Gastroesophageal sphincter (tissue), 4 donors: ENCODE measurements around the gene CEP131. TPM values are rescaled to one million over a fixed set of nuclear protein-coding genes. Genes with fewer than 3 reads are reported as not detected.

ENCODE experiments used
- ATAC-seq: fragments of 150-250 bp; one replicate; pipeline ENCODE4 v1.9.1; 2016; ENCODE audit warnings: mild to moderate bottlenecking, moderate library complexity
- H3K27ac ChIP-seq, 4 donors: fragments of 200-600 bp; sonication (generic) in 3 of 4; 1 replicate in 3 of 4; 2 replicates in 1 of 4; pipeline ENCODE4 v1.5.1; 2016 to 2019
- H3K27me3 ChIP-seq: fragments of 200-600 bp; sonication (generic); one replicate; pipeline ENCODE4 v1.5.1; 2019
- H3K36me3 ChIP-seq, 2 donors: fragments of 200-600 bp; sonication (generic); one replicate each; pipeline ENCODE4 v1.5.1; 2019; ENCODE audit warnings: control low read depth in 1 of 2
- H3K4me1 ChIP-seq, 3 donors: fragments of 200-600 bp; sonication (generic); 1 replicate in 2 of 3; 2 replicates in 1 of 3; pipeline ENCODE4 v1.5.1; 2016 to 2019; ENCODE audit warnings: control low read depth in 2 of 3
- H3K4me3 ChIP-seq, 2 donors: fragments of 200-600 bp; sonication (generic); one replicate each; pipeline ENCODE4 v1.5.1; 2019; ENCODE audit warnings: mild to moderate bottlenecking in 1 of 2, moderate library complexity in 1 of 2
- H3K9me3 ChIP-seq, 3 donors: fragments of 200-600 bp; sonication (generic); one replicate each; pipeline ENCODE4 v1.5.1; 2017 to 2019; ENCODE audit warnings: control low read depth in 2 of 3
- EP300 ChIP-seq: sonication (generic); formaldehyde crosslinking; IDR thresholded peaks from one replicate; pipeline ENCODE4 v1.6.1; 2017; ENCODE audit warnings: antibody characterized with exemption, mild to moderate bottlenecking
- POLR2A ChIP-seq, 2 donors: fragments of 450-650 bp; IDR thresholded peaks; one replicate each; pipeline ENCODE4 v1.6.1; 2017; ENCODE audit warnings: antibody characterized with exemption in 2 of 2, mild to moderate bottlenecking in 2 of 2, moderate library complexity in 1 of 2
- POLR2AphosphoS5 ChIP-seq: sonication (generic); formaldehyde crosslinking; IDR thresholded peaks from one replicate; pipeline ENCODE4 v1.6.1; 2017; ENCODE audit warnings: antibody characterized with exemption
- WGBS, 2 donors: methylation state at CpG; one replicate each; pipeline ENCODE4 v1.1.5; 2018; ENCODE audit warnings: low coverage in 1 of 2; 5-methylcytosine and 5-hydroxymethylcytosine counted together
- total RNA-seq, 4 donors: library from RNA; depleted of rRNA; stranded (reverse); fragments of >200 nt; gene quantifications; one replicate each; pipeline ENCODE4 v1.1.0, GENCODE V29; 2016
- TF ChIP-seq, protein P1 (sequence below), 4 experiments: fragments of 200-600 bp in 2 of 4; fragments of 450-650 bp in 2 of 4; sonication (generic) in 1 of 4; IDR thresholded peaks; one replicate each; pipeline ENCODE4 v1.5.1; 2017 to 2019; ENCODE audit warnings: antibody characterized with exemption in 4 of 4, mild to moderate bottlenecking in 2 of 4, moderate library complexity in 2 of 4

CEP131 gene
- total RNA-seq, 4 donors from 2014 or later = 4.4 to 12.0 (median 6.4) TPM

DNA sequence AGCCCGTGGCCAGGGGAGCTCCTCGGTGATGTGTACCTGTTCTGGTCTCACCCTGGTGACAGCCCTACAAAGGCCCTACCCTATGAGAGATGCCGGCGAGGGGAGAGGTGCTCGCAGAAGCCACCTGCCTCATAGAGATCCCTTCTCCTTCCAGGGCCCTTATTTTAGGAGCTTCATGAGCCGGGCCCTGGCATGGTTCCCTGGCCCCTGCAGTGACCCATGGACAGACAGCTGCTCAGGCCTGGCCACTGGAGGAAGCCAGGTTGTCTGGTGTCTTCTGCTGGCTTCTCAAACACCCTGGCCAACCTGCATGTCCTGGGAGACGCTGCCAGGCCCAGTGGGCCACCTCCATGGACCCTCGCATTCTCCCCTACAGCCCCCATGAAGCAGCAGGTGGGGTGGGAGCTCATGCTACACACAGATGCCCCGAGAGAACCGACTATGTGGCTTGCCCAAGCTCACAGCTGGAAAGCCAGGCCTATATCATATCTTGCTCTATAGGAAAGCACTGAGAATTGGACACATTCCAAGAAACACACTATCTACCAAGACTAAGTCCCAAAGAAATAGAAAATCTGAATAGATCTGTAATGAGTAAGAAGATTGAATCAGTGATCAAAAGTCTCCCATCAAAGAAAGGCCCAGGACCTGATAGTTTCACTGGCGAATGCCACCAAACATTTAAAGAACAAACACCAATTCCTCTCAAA lies 49.6 kb downstream of the CEP131 start:
- TF ChIP-seq, protein P1, sequence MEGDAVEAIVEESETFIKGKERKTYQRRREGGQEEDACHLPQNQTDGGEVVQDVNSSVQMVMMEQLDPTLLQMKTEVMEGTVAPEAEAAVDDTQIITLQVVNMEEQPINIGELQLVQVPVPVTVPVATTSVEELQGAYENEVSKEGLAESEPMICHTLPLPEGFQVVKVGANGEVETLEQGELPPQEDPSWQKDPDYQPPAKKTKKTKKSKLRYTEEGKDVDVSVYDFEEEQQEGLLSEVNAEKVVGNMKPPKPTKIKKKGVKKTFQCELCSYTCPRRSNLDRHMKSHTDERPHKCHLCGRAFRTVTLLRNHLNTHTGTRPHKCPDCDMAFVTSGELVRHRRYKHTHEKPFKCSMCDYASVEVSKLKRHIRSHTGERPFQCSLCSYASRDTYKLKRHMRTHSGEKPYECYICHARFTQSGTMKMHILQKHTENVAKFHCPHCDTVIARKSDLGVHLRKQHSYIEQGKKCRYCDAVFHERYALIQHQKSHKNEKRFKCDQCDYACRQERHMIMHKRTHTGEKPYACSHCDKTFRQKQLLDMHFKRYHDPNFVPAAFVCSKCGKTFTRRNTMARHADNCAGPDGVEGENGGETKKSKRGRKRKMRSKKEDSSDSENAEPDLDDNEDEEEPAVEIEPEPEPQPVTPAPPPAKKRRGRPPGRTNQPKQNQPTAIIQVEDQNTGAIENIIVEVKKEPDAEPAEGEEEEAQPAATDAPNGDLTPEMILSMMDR (IDR thresholded peaks at IDR 0.05) = no peak
- no peak for TF ChIP-seq POLR2A (IDR thresholded peaks at IDR 0.05)
- TF ChIP-seq POLR2AphosphoS5 = no peak
- TF ChIP-seq EP300 = no peak
- no peak for ATAC-seq
- H3K36me3 ChIP-seq = no peaks in the 10 kb centered on the region

DNA sequence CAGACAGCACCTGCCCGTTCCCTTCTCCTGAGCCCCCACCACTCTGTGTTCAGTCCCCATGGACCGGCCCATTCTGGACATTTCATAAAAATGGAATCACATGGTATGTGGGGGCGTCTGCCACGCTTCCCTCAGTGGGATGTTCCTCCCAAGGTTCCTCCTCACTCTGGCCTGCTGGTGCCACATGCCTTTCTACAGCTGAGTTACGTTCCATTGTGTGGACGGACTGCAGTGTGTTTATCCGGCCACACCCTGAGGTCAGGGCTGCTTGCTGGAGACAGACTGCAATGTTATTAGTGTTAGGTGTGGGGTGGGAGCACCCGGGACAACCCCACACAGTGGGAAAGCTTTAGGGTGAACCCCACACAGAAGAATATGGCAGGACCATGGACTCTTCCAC lies 50.8 kb downstream of the CEP131 start:
- peaks cover 5% of the 10 kb centered on the region for H3K27me3 ChIP-seq
- no peaks in the 10 kb centered on the region for H3K36me3 ChIP-seq
- H3K9me3 ChIP-seq = peaks cover 0 to 4% (median 0%) of the 10 kb centered on the region in 3 donors
- ATAC-seq = no peak
- 60 to 63% methylated on average over 4 to 5 of the region's 8 CpGs for WGBS, 2 donors
- H3K27ac ChIP-seq = no peak overlapping the region
- H3K4me3 ChIP-seq = no peak overlapping the region
- TF ChIP-seq POLR2A (IDR thresholded peaks at IDR 0.05) = no peak
- no peak for TF ChIP-seq EP300
- TF ChIP-seq, protein P1 (IDR thresholded peaks at IDR 0.05) = no peak
- no peak for TF ChIP-seq POLR2AphosphoS5
- H3K4me1 ChIP-seq = peaks cover 0 to 1% (median 0%) of the 10 kb centered on the region in 3 donors

More for the DNA sequence above, 49.6 kb downstream of the CEP131 start:
- H3K27me3 ChIP-seq = no peaks in the 10 kb centered on the region
- H3K27ac ChIP-seq = no peak overlapping the region
- WGBS, 2 donors = 91 to 96% methylated on average over 2 to 4 of the region's 11 CpGs
- H3K4me3 ChIP-seq = no peak overlapping the region
- no peaks in the 10 kb centered on the region for H3K4me1 ChIP-seq
- H3K9me3 ChIP-seq = peaks cover 0 to 4% (median 0%) of the 10 kb centered on the region in 3 donors

DNA sequence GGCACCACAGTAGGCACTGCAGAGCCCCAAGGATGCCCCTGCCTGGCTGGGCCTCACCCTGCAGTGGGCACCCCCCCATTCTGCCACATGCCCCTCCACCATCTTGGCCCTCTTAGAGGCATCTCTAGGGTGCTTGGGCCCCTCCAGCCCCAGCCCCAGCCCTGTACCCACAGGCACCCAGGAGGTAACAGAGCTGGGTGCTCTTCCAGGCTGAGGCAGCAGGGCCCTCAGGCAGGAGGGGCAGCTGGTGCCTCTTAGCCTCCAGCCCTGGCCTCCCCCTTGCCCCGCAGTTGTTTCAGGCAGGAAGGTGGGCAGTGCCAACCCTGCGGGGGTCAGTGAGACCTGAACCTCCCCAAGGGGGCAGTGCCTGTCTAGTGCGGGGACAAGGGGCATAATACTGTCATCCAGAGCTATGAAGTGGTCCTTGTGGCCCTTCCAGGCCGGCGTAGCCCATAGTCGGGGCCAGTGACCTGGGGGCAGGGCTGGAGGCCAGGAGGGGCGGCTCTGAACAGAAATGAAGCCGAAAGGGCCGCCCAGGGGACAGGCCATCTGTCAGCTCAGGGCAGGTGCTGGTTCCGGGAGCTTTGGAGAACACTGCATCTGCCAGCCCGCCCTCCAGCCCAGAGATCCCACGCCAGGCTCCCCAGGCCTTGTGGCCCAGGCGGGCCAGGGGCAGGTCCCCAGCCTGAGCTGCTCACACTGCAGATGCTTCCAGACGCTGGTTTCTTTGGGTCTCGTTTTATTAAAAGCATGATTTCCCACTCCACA lies 51.9 kb downstream of the CEP131 start:
- H3K27ac ChIP-seq = no peak overlapping the region
- peaks cover 5% of the 10 kb centered on the region for H3K27me3 ChIP-seq
- peaks cover 0 to 8% (median 3%) of the 10 kb centered on the region in 3 donors for H3K4me1 ChIP-seq
- H3K36me3 ChIP-seq = no peaks in the 10 kb centered on the region
- WGBS, 2 donors = 40% methylated on average over 1 of the region's 15 CpGs; no CpG with 5 or more reads in 1 of the 2 donors
- H3K9me3 ChIP-seq = peaks cover 0 to 4% (median 0%) of the 10 kb centered on the region in 3 donors
- ATAC-seq = no peak
- TF ChIP-seq EP300 (no peak), POLR2AphosphoS5 (no peak), POLR2A (IDR thresholded peaks at IDR 0.05) (no peak)
- TF ChIP-seq, protein P1 (IDR thresholded peaks at IDR 0.05) = no peak
- H3K4me3 ChIP-seq = no peak overlapping the region

DNA sequence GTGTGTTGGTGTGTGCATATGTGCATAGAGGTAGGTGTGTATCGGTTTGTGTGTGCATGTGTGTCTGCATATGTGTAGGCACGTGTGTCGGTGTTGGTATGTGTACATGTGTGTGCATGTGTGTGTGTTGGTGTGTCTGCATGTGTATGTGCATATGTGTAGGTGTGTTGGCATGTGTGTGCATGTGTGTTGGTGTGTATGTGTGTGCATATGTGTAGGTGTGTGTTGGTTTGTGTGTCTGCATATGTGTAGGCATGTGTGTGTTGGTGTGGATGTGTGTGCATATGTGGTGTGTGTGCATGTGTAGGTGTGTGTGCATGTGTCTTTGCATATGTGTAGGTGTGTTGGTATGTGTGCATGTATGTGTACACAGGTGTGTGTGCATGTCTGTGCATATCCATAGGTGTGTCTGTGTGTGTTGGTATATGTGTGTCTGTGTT lies 52.9 kb downstream of the CEP131 start:
- TF ChIP-seq POLR2AphosphoS5 (no peak), POLR2A (IDR thresholded peaks at IDR 0.05) (no peak), EP300 (no peak)
- TF ChIP-seq, protein P1 (IDR thresholded peaks at IDR 0.05) = no peak
- H3K4me1 ChIP-seq = peaks cover 0 to 17% (median 9%) of the 10 kb centered on the region in 3 donors
- no peaks in the 10 kb centered on the region for H3K36me3 ChIP-seq
- no peak for ATAC-seq
- no peaks in the 10 kb centered on the region for H3K9me3 ChIP-seq
- H3K4me3 ChIP-seq = no peak overlapping the region
- H3K27me3 ChIP-seq = peaks cover 13% of the 10 kb centered on the region
- no peak overlapping the region for H3K27ac ChIP-seq
- 93 to 100% methylated on average over 3 of the region's 3 CpGs for WGBS, 2 donors
